WERI-Rb-1 (cell line): ENCODE measurements around the gene OXNAD1.

ENCODE experiments used
- DNase-seq: peaks from one replicate; pipeline ENCODE4 v3.0.0-alpha.2; 2020
- H3K27ac ChIP-seq: fragments of 250-450 bp; sonication (Bioruptor Pico); 2 replicates; pipeline ENCODE4 v1.5.1; 2020; ENCODE audit warnings: mild to moderate bottlenecking, moderate library complexity
- H3K27me3 ChIP-seq: fragments of 250-450 bp; sonication (Bioruptor Pico); 2 replicates; pipeline ENCODE4 v1.5.1; 2021; ENCODE audit warnings: mild to moderate bottlenecking, low read depth, moderate library complexity; ENCODE audit not compliant: insufficient read depth, severe bottlenecking
- H3K36me3 ChIP-seq: fragments of 250-450 bp; sonication (Bioruptor Pico); 2 replicates; pipeline ENCODE4 v1.5.1; 2020; ENCODE audit warnings: mild to moderate bottlenecking, moderate library complexity
- H3K4me3 ChIP-seq: 2 replicates; pipeline ENCODE4 v1.5.1; 2011; ENCODE audit warnings: low read depth, mild to moderate bottlenecking, control low read depth, low read length
- H3K9me3 ChIP-seq: fragments of 250-450 bp; sonication (Bioruptor Pico); 2 replicates; pipeline ENCODE4 v1.5.1; 2021; ENCODE audit warnings: mild to moderate bottlenecking, moderate library complexity; ENCODE audit not compliant: severe bottlenecking
- TF ChIP-seq, protein P1 (sequence below): IDR thresholded peaks from 2 replicates; pipeline ENCODE4 v1.5.1; 2011; ENCODE audit warnings: low read depth, mild to moderate bottlenecking, control low read depth, inconsistent platforms, low read length

Gene OXNAD1

DNA sequence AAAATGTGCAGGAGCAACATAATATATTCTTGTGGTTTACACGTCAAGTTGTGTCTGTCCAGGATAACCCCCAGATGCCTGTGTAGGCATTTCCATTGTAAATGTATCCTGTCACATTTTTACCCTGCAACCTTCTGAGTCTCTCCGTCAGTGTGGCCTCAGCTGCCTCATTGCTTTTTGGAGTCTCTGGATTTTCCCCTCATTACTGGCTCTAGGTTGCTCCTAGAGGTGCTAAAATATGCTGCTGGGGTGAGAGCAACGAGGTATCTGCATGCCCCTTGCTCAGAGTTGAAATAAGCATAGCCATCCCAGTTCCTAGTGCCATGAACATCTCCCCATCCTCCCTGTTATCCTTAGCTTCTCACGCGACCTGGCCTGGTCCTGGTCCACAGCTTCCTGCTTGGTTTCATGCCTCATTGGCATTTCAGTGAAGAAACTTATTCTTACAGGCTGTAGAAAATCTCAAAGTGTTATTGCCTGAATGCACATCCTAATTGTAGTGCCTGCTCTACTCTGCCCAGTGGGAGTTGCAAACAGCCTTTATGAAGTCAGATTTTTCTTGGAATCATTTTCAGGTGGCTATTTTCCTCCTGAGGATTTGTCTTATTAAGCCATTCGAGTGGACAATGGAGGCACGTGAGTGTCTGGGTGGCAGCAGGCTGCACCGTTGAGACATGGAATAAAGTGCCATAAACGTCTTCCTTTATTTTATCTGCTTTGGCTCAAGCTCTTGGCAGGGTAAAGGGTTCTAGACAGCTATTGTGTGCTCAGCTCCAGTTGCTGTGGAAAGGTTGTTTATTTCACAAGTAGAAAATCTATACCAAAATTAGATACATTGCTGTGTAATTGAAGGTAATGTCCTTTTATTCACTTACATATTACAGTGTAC, 33.2 kb downstream of the OXNAD1 start:
- H3K36me3 ChIP-seq: peaks cover 21% of the 10 kb centered on the region
- no peak for DNase-seq

DNA sequence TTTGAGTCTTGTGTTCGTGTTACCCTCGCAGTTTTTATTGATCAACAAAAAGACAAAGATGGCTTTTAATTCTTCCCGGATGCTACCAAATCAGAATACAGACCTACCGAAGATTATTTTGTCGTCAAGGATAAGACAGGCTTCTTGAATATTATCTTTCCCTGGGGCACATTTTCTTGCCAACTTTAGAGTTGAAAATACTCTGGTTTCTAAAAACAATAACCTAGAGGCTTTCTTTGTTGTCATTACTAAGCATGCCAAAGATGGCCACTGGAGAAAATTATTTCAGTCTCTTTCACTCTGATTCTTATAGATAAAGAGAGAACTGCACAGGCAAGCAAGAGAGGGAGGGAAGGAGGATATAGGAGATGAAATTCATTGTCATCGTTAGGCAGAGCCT, 33.9 kb downstream of the OXNAD1 start:
- Histone ChIP-seq H3K27ac (no peak overlapping the region), H3K4me3 (no peak overlapping the region), H3K9me3 (no peaks in the 10 kb centered on the region), H3K36me3 (peaks cover 21% of the 10 kb centered on the region), H3K27me3 (no peaks in the 10 kb centered on the region)
- no peak for DNase-seq
- TF ChIP-seq, protein P1, sequence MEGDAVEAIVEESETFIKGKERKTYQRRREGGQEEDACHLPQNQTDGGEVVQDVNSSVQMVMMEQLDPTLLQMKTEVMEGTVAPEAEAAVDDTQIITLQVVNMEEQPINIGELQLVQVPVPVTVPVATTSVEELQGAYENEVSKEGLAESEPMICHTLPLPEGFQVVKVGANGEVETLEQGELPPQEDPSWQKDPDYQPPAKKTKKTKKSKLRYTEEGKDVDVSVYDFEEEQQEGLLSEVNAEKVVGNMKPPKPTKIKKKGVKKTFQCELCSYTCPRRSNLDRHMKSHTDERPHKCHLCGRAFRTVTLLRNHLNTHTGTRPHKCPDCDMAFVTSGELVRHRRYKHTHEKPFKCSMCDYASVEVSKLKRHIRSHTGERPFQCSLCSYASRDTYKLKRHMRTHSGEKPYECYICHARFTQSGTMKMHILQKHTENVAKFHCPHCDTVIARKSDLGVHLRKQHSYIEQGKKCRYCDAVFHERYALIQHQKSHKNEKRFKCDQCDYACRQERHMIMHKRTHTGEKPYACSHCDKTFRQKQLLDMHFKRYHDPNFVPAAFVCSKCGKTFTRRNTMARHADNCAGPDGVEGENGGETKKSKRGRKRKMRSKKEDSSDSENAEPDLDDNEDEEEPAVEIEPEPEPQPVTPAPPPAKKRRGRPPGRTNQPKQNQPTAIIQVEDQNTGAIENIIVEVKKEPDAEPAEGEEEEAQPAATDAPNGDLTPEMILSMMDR: no peak

More for the DNA sequence above, 33.2 kb downstream of the OXNAD1 start:
- Histone ChIP-seq H3K4me3 (no peak overlapping the region), H3K27ac (no peak overlapping the region), H3K27me3 (no peaks in the 10 kb centered on the region), H3K9me3 (peaks cover 3% of the 10 kb centered on the region)
- TF ChIP-seq, protein P1: no peak

- H3K27me3 ChIP-seq: no peaks in the 10 kb centered on the region
- DNase-seq: no peak
- no peak overlapping the region for H3K27ac ChIP-seq
- H3K4me3 ChIP-seq: no peak overlapping the region
- TF ChIP-seq, protein P1: no peak
- peaks cover 21% of the 10 kb centered on the region for H3K36me3 ChIP-seq
- no peaks in the 10 kb centered on the region for H3K9me3 ChIP-seq
Observed at GRCh38 chr3:16299746-16300145, 34.7 kb downstream of the OXNAD1 start.

GRCh38 chr3:16300307-16300706, 35.3 kb downstream of the OXNAD1 start:
- Histone ChIP-seq H3K27ac (no peak overlapping the region), H3K9me3 (no peaks in the 10 kb centered on the region), H3K4me3 (no peak overlapping the region), H3K36me3 (peaks cover 15% of the 10 kb centered on the region), H3K27me3 (no peaks in the 10 kb centered on the region)
- DNase-seq: no peak
- TF ChIP-seq, protein P1: no peak

- Histone ChIP-seq H3K27ac (no peak overlapping the region), H3K9me3 (no peaks in the 10 kb centered on the region), H3K27me3 (no peaks in the 10 kb centered on the region), H3K36me3 (peaks cover 9% of the 10 kb centered on the region), H3K4me3 (no peak overlapping the region)
- TF ChIP-seq, protein P1: no peak
- DNase-seq: no peak
Observed at GRCh38 chr3:16300881-16301359, 35.9 kb downstream of the OXNAD1 start.

GRCh38 chr3:16301507-16301906, 36.5 kb downstream of the OXNAD1 start:
- Histone ChIP-seq H3K36me3 (peaks cover 9% of the 10 kb centered on the region), H3K9me3 (no peaks in the 10 kb centered on the region), H3K4me3 (no peak overlapping the region), H3K27ac (no peak overlapping the region), H3K27me3 (no peaks in the 10 kb centered on the region)
- TF ChIP-seq, protein P1: no peak
- no peak for DNase-seq
